Suprapubic skin (tissue), 4 donors: Measurements from ENCODE around the gene DMRTB1. TPM values are rescaled to one million over a fixed set of nuclear protein-coding genes. Genes with fewer than 3 reads are reported as not detected.

Experiments used
- DNase-seq, 2 donors: peaks; one replicate each; pipeline ENCODE4 v3.0.0-alpha.2; 2019; ENCODE audit warnings: low spot score in 2 of 2
- H3K27ac ChIP-seq: fragments of 200-600 bp; sonication (generic); one replicate; pipeline ENCODE4 v1.5.1; 2019
- H3K27me3 ChIP-seq: fragments of 200-600 bp; sonication (generic); one replicate; pipeline ENCODE4 v1.5.1; 2019
- H3K36me3 ChIP-seq: fragments of 200-600 bp; sonication (generic); one replicate; pipeline ENCODE4 v1.5.1; 2019
- H3K4me1 ChIP-seq: fragments of 200-600 bp; sonication (generic); one replicate; pipeline ENCODE4 v1.5.1; 2019
- H3K4me3 ChIP-seq: fragments of 200-600 bp; sonication (generic); one replicate; pipeline ENCODE4 v1.5.1; 2019; ENCODE audit warnings: mild to moderate bottlenecking
- H3K9me3 ChIP-seq: fragments of 200-600 bp; sonication (generic); one replicate; pipeline ENCODE4 v1.5.1; 2019
- EP300 ChIP-seq: sonication (generic); formaldehyde crosslinking; IDR thresholded peaks from one replicate; pipeline ENCODE4 v1.6.1; 2017; ENCODE audit warnings: antibody characterized with exemption
- POLR2A ChIP-seq, 2 donors: fragments of 450-650 bp; IDR thresholded peaks; one replicate each; pipeline ENCODE4 v1.6.1; 2017; ENCODE audit warnings: antibody characterized with exemption in 2 of 2, mild to moderate bottlenecking in 2 of 2, moderate library complexity in 2 of 2
- POLR2AphosphoS5 ChIP-seq, 3 donors: sonication (generic); formaldehyde crosslinking; IDR thresholded peaks; one replicate each; pipeline ENCODE4 v1.6.1; 2017; ENCODE audit warnings: antibody characterized with exemption in 3 of 3
- WGBS: methylation state at CpG from one replicate; pipeline ENCODE4 v1.1.5; 2018; 5-methylcytosine and 5-hydroxymethylcytosine counted together
- total RNA-seq, 4 donors: library from RNA; depleted of rRNA; stranded (reverse); fragments of >200 nt; gene quantifications; one replicate each; pipeline ENCODE4 v1.1.0, GENCODE V29; 2016
- TF ChIP-seq, protein P1 (sequence below), 2 donors: fragments of 200-600 bp in 1 of 2; fragments of 450-650 bp in 1 of 2; sonication (generic) in 1 of 2; IDR thresholded peaks; one replicate each; pipeline ENCODE4 v1.5.1; 2016 to 2019; ENCODE audit warnings: antibody characterized with exemption in 2 of 2, mild to moderate bottlenecking in 1 of 2, moderate library complexity in 1 of 2

DMRTB1 gene
- total RNA-seq, 4 donors from 2014 or later, result not detected

DNA sequence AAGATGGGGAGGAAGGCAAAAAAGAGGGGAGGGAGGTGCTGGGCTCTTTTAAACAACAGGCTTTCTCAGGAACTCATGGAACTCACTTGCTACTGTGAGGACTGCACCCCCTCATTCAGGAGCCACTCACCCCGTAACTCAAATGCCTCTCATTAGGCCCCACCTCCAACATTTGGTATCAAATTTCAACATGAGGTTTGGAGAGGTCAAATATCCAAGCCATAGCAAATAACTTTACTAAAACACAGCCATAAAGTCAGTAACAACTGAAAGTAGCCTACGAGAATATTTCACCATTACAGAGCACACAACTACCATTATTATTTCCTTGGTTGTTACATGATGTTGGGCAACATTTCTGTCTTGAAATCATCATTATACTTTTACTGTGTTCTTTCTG is 13.1 kb upstream of the DMRTB1 start:
- Histone ChIP-seq H3K4me1 (no peaks in the 10 kb centered on the region), H3K4me3 (no peak overlapping the region), H3K27me3 (peaks cover 11% of the 10 kb centered on the region), H3K9me3 (no peaks in the 10 kb centered on the region), H3K27ac (no peak overlapping the region), H3K36me3 (no peaks in the 10 kb centered on the region)
- WGBS, result 66% methylated on average over 2 of the region's 2 CpGs
- no peak for TF ChIP-seq POLR2AphosphoS5 (IDR thresholded peaks at IDR 0.05)
- TF ChIP-seq EP300, result no peak
- no peak for TF ChIP-seq POLR2A (IDR thresholded peaks at IDR 0.05)
- no peak for DNase-seq

DNA sequence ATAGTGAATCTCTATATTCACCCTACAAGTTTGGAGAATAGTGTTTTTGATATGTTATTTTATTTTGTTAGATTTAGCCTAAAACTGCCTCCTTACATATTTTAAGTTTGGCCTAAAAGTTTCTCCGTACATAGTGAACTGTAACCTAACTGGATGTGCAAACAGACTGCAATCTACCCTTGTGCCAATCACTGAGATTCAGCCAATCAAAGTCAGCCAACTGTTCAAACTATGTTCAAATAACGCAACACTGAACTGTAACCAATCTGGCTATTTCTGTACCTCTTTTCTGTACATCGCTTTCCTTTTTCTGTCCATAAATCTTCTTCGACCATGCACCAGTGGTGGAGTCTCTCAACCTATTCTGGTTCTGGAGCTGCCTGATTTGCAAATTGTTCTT is 11.8 kb upstream of the DMRTB1 start:
- peaks cover 11% of the 10 kb centered on the region for H3K27me3 ChIP-seq
- no peaks in the 10 kb centered on the region for H3K4me1 ChIP-seq
- no peaks in the 10 kb centered on the region for H3K36me3 ChIP-seq
- DNase-seq, result no peak
- H3K4me3 ChIP-seq, result no peak overlapping the region
- TF ChIP-seq POLR2A (IDR thresholded peaks at IDR 0.05), result no peak
- TF ChIP-seq POLR2AphosphoS5 (IDR thresholded peaks at IDR 0.05), result no peak
- TF ChIP-seq, protein P1, sequence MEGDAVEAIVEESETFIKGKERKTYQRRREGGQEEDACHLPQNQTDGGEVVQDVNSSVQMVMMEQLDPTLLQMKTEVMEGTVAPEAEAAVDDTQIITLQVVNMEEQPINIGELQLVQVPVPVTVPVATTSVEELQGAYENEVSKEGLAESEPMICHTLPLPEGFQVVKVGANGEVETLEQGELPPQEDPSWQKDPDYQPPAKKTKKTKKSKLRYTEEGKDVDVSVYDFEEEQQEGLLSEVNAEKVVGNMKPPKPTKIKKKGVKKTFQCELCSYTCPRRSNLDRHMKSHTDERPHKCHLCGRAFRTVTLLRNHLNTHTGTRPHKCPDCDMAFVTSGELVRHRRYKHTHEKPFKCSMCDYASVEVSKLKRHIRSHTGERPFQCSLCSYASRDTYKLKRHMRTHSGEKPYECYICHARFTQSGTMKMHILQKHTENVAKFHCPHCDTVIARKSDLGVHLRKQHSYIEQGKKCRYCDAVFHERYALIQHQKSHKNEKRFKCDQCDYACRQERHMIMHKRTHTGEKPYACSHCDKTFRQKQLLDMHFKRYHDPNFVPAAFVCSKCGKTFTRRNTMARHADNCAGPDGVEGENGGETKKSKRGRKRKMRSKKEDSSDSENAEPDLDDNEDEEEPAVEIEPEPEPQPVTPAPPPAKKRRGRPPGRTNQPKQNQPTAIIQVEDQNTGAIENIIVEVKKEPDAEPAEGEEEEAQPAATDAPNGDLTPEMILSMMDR (IDR thresholded peaks at IDR 0.05), result no peak
- 89% methylated on average over 4 of the region's 4 CpGs for WGBS
- H3K9me3 ChIP-seq, result no peaks in the 10 kb centered on the region
- H3K27ac ChIP-seq, result no peak overlapping the region

DNA sequence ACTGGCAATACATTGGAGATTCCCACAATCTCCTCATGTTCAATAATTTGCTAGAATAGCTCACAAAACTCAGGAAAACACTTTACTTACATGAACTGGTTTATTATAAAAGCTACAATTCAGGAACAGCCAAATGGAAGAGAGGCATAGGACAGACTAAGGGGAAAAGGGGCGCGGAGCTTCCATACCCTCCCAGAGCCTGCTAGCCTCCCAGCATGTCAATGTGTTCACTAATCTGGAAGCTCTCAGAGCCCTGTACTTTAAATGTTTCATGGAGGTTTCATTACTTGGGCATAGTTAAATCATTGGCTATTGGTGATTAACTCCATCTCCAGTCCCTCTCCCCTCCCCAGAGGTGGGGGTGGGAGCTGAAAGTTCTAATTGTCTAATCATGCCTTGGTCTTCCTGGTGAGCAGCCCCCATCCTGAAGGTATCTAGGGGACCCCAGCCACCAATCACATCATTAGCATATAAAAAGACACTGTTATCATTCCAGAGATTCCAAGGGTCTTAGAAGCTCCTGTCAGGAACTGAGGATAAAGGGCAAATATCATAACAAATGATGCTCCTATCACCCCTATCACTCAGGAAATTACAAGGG is 10.9 kb upstream of the DMRTB1 start:
- Histone ChIP-seq H3K36me3 (no peaks in the 10 kb centered on the region), H3K4me3 (no peak overlapping the region), H3K27me3 (peaks cover 11% of the 10 kb centered on the region), H3K4me1 (no peaks in the 10 kb centered on the region), H3K9me3 (no peaks in the 10 kb centered on the region), H3K27ac (no peak overlapping the region)
- no peak for DNase-seq
- TF ChIP-seq POLR2A (IDR thresholded peaks at IDR 0.05) (no peak), POLR2AphosphoS5 (IDR thresholded peaks at IDR 0.05) (no peak), EP300 (no peak)
- TF ChIP-seq, protein P1 (IDR thresholded peaks at IDR 0.05), result no peak
- WGBS, result 82% methylated on average over 2 of the region's 2 CpGs

DNA sequence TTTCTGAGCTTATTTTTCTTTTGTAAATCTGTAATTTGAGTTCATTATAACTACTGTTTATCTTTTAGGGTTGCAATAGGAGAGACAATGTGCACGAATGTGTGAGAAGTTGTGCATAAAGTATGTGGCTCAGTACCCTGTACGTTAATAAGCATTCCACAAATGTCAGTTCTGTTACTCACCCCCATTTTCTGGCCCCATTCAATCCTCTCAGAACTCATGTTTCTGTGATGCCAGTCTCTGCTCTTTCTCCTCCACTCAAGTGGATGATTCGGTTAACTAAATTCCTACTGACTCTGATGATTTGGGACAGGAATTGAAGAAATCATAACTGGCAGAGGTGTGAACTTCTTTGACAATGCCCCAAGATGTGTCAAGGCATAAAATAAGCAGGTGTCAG is 10.2 kb upstream of the DMRTB1 start:
- WGBS, result 67% methylated on average over 3 of the region's 3 CpGs
- TF ChIP-seq, protein P1 (IDR thresholded peaks at IDR 0.05), result no peak

DNA sequence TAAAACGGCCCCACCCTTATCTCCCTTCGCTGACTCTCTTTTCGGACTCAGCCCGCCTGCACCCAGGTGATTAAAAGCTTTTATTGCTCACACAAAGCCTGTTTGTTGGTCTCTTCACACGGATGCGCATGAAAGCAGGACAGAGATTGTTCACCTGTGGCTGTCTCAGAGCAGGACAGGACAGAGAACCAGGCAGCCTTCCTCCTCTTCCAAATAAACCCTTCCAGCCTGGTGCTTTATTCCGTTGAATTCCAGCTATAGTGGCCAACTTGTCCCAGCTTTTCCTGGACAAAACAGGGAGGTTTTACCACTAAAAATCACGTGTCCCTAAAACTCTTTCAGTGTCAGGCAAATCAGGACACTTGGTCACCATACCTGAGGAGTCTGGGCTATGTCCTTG is 9.5 kb upstream of the DMRTB1 start:
- no peaks in the 10 kb centered on the region for H3K4me1 ChIP-seq
- no peak for DNase-seq
- no peaks in the 10 kb centered on the region for H3K9me3 ChIP-seq
- WGBS, result 54% methylated on average over 8 of the region's 8 CpGs
- no peak for TF ChIP-seq EP300
- no peak for TF ChIP-seq POLR2AphosphoS5 (IDR thresholded peaks at IDR 0.05)
- TF ChIP-seq, protein P1 (IDR thresholded peaks at IDR 0.05), result no peak
- TF ChIP-seq POLR2A (IDR thresholded peaks at IDR 0.05), result no peak
- H3K4me3 ChIP-seq, result no peak overlapping the region
- no peaks in the 10 kb centered on the region for H3K36me3 ChIP-seq
- peaks cover 17% of the 10 kb centered on the region for H3K27me3 ChIP-seq
- H3K27ac ChIP-seq, result no peak overlapping the region

More for the DNA sequence above, 10.2 kb upstream of the DMRTB1 start:
- Histone ChIP-seq H3K4me3 (no peak overlapping the region), H3K36me3 (no peaks in the 10 kb centered on the region), H3K9me3 (no peaks in the 10 kb centered on the region), H3K27ac (no peak overlapping the region), H3K27me3 (peaks cover 16% of the 10 kb centered on the region), H3K4me1 (no peaks in the 10 kb centered on the region)
- DNase-seq, result no peak

DNA sequence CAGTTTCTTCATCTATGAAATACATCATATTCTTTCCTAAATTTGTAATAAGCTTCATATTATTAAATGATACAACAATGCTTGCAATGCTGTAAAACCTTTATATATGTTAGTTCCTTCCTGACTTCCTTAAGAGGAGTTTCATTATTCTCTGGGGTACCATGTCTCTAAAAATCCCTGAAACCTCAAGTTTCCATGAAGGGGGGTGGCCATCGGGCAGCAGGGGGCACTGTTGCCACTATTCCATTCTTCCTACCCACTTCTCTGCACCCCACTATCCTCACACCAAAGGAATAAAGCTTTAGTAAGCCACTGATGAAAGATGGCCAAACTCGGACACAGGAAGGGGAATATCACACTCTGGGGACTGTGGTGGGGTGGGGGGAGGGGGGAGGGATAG is 9.0 kb upstream of the DMRTB1 start:
- Histone ChIP-seq H3K27me3 (peaks cover 17% of the 10 kb centered on the region), H3K9me3 (no peaks in the 10 kb centered on the region), H3K36me3 (no peaks in the 10 kb centered on the region), H3K4me1 (no peaks in the 10 kb centered on the region), H3K4me3 (no peak overlapping the region), H3K27ac (no peak overlapping the region)
- 35% methylated on average over 2 of the region's 2 CpGs for WGBS
- no peak for DNase-seq
- TF ChIP-seq POLR2AphosphoS5 (IDR thresholded peaks at IDR 0.05), result no peak
- TF ChIP-seq, protein P1 (IDR thresholded peaks at IDR 0.05), result no peak
- TF ChIP-seq EP300, result no peak
- no peak for TF ChIP-seq POLR2A (IDR thresholded peaks at IDR 0.05)
